ENCODE data around the gene SNX19.
"Not testable (repeated sequence)": the region's sequence is repeated elsewhere in the genome, so short reads cannot be mapped to it uniquely, and the experiment has no call there.

Gene SNX19

GRCh38 chr11:130872981-130873380, 43.3 kb downstream of the SNX19 start:
- DNase-seq (ENCODE audit: low read depth), result no peak

- DNase-seq (ENCODE audit: low read depth), result no peak
Measured at GRCh38 chr11:130872513-130872912, 43.8 kb downstream of the SNX19 start.

GRCh38 chr11:130872102-130872501, 44.2 kb downstream of the SNX19 start:
- DNase-seq (ENCODE audit: low read depth), result no peak

- no peak for DNase-seq (ENCODE audit: low read depth)
Measured at GRCh38 chr11:130871616-130872015, 44.7 kb downstream of the SNX19 start.

- no peak for DNase-seq (ENCODE audit: low read depth)
Measured at GRCh38 chr11:130868721-130869390, 47.4 kb downstream of the SNX19 start.

GRCh38 chr11:130868086-130868710, 48.1 kb downstream of the SNX19 start:
- no peak for DNase-seq (ENCODE audit: low read depth)

- DNase-seq (ENCODE audit: low read depth), result no peak
Measured at GRCh38 chr11:130866831-130867230, 49.4 kb downstream of the SNX19 start.

- no peak for DNase-seq (ENCODE audit: low read depth)
Measured at GRCh38 chr11:130865774-130866114, 50.5 kb downstream of the SNX19 start.

GRCh38 chr11:130865091-130865773, 51.0 kb downstream of the SNX19 start:
- DNase-seq (ENCODE audit: low read depth), result no peak

GRCh38 chr11:130861902-130862860, 54.1 kb downstream of the SNX19 start:
- no peak for DNase-seq (ENCODE audit: low read depth)

- DNase-seq (ENCODE audit: low read depth), result no peak
Measured at GRCh38 chr11:130861283-130861682, 55.0 kb downstream of the SNX19 start.

GRCh38 chr11:130859886-130860285, 56.4 kb downstream of the SNX19 start:
- DNase-seq (ENCODE audit: low read depth), result no peak

GRCh38 chr11:130858215-130858614, 58.1 kb downstream of the SNX19 start:
- no peak for DNase-seq (ENCODE audit: low read depth)

- not testable (repeated sequence) for DNase-seq (ENCODE audit: low read depth)
Measured at GRCh38 chr11:130855707-130856106, 60.6 kb downstream of the SNX19 start.

- no peak for DNase-seq (ENCODE audit: low read depth)
Measured at GRCh38 chr11:130854483-130854882, 61.8 kb downstream of the SNX19 start.

- no peak for DNase-seq (ENCODE audit: low read depth)
Measured at GRCh38 chr11:130852589-130852988, 63.7 kb downstream of the SNX19 start.

GRCh38 chr11:130850185-130850944, 65.9 kb downstream of the SNX19 start:
- no peak for DNase-seq (ENCODE audit: low read depth)

GRCh38 chr11:130849215-130849568, 67.1 kb downstream of the SNX19 start:
- DNase-seq (ENCODE audit: low read depth), result no peak

GRCh38 chr11:130848361-130849214, 67.7 kb downstream of the SNX19 start:
- no peak for DNase-seq (ENCODE audit: low read depth)

GRCh38 chr11:130847517-130847916, 68.8 kb downstream of the SNX19 start:
- DNase-seq (ENCODE audit: low read depth), result peak; percentile 69

GRCh38 chr11:130846606-130847005, 69.7 kb downstream of the SNX19 start:
- DNase-seq (ENCODE audit: low read depth), result no peak

Data from HS-5 (cell line).